ENCODE results near the gene ARID1B.

- no peak for TF ChIP-seq CTCF (IDR thresholded peaks at IDR 0.05; ENCODE audit: low read length)
- no peak for TF ChIP-seq EZH2 (IDR thresholded peaks at IDR 0.05; ENCODE audit: borderline replicate concordance, low read length)
Measured at GRCh38 chr6:157174731-157175130, 397.6 kb downstream of the ARID1B start.

Data from OCI-LY1 (cell line).